Memory B cell (primary cell): Measurements from ENCODE around the gene LRRC45.

Experiments
- ATAC-seq: fragments of 150-1000 bp; cut with Tn5 transposase; 2 replicates; pipeline ENCODE4 v1.10.0; 2021; ENCODE audit warnings: low read depth, mild to moderate bottlenecking, moderate library complexity
- DNase-seq, 2 donors: peaks; one replicate each; pipeline ENCODE4 v3.0.0; 2022; ENCODE audit warnings: low spot score in 2 of 2
- H3K27ac Mint-ChIP-seq: one replicate; pipeline ENCODE4 v1.8.0; 2022; ENCODE audit warnings: mild to moderate bottlenecking, moderate library complexity, mixed read lengths
- H3K27me3 Mint-ChIP-seq: one replicate; pipeline ENCODE4 v1.8.0; 2022; ENCODE audit warnings: mixed read lengths
- H3K36me3 Mint-ChIP-seq: one replicate; pipeline ENCODE4 v1.8.0; 2022; ENCODE audit warnings: mild to moderate bottlenecking, mixed read lengths
- H3K4me1 Mint-ChIP-seq: one replicate; pipeline ENCODE4 v1.8.0; 2022; ENCODE audit warnings: mixed read lengths
- H3K4me3 Mint-ChIP-seq: one replicate; pipeline ENCODE4 v1.8.0; 2022; ENCODE audit warnings: mild to moderate bottlenecking, moderate library complexity, mixed read lengths
- H3K9me3 Mint-ChIP-seq: one replicate; pipeline ENCODE4 v1.8.0; 2022; ENCODE audit warnings: mixed read lengths

The LRRC45 gene

DNA sequence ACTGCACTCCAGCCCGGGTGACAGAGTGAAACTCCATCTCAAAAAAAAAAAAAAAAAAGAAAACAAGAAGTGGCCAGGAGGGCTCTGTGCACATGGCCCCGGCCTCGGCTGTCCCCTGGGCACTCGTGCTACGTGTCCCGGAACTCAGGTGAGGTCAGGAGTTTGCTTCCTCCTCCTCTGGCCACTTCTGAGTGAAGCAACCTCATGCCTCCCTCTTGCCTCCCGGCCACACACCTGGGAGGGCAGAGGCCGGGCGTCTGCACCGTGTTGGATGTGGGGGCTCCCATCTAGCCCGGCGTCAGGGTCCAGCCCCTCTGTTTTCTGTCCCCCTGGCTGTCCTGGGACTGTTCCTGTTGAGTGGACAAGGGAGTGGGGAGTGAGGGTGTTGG lies 23.5 kb upstream of the LRRC45 start:
- H3K27ac Mint-ChIP-seq = no peak overlapping the region
- ATAC-seq (no peak), DNase-seq (no peak)
- peaks cover 7% of the 10 kb centered on the region for H3K36me3 Mint-ChIP-seq
- no peaks in the 10 kb centered on the region for H3K9me3 Mint-ChIP-seq
- no peaks in the 10 kb centered on the region for H3K4me1 Mint-ChIP-seq
- H3K4me3 Mint-ChIP-seq = no peak overlapping the region
- no peaks in the 10 kb centered on the region for H3K27me3 Mint-ChIP-seq

DNA sequence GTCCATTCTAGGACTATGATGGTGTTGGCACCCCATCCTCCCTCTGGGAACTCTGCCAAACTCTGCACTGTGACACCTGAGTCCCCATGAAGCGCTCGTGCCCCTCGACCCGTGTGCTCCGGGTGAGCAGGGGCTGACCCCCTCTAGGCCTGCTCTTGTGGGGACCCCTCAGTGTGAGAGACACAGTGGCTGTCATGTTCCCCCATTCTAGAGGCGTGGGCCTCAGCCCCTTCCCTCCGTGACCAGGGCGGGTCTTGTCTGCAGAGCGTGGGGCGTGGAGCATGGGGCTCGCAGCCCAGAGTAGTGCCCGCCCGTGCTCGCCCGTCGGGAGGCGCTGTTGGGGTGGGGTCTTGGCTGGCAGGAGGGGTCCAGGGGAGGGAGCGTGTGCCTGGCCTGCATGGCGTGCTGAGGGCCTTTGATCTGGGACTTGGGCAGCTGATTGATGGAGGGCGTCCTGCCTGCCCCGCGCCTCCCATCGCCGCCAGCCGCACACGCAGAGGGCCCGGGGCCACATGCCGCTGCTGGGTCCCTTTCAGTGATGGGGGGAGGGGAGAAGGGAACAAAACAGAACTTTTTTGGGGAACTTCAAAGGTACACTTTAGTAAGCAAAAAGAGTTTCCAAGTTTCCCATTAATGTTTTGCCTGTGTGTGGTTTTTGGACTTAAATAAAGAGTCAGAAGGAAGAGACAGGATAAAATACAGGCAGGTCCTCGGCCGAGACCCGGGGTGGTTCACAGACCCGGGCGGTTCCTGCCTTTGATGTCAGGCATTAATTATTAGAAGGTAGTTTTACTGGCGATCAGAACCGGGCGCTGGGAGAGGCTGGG lies 22.9 kb upstream of the LRRC45 start:
- DNase-seq (no peak), ATAC-seq (no peak)
- no peak overlapping the region for H3K4me3 Mint-ChIP-seq
- no peaks in the 10 kb centered on the region for H3K4me1 Mint-ChIP-seq
- H3K27me3 Mint-ChIP-seq = no peaks in the 10 kb centered on the region
- H3K27ac Mint-ChIP-seq = no peak overlapping the region
- H3K9me3 Mint-ChIP-seq = no peaks in the 10 kb centered on the region
- peaks cover 7% of the 10 kb centered on the region for H3K36me3 Mint-ChIP-seq

DNA sequence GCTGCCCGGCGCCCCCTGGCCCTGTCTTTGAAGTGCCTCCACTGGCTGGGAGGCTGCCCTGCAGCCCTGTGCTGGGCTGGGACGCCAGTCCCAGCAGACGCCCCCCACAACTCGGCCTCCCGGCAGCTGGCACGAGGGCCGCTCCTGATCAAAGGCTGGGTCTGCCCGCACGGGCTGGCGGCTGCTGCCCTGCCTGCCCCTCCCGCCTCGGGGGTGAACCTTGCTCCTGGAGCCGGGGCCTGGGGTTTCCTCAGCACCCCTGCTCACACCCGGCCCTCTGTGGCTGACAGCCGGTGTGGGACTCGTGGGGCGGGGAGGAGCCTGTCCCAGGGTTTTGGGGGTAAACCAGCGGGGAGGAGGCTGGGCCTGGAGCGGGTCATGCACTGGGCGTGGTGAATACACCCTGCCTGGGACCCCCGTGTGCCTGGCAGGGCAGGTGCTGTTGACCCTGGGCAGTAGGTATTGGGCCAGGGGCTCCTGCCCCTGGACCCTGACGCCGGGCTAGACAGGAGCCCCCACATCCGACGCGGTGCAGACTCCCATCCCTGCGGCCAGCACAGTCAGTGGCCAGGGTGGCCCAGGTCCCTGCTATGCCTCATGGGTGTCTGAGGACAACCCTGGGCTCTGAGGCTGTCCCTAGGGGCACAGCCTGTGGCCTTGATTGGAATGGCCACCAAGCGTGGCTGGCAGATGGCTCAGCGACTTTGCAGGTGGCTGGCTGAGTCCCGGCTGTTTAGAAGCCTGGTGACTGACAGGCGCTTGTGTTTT lies 22.1 kb upstream of the LRRC45 start:
- peaks cover 6% of the 10 kb centered on the region for H3K36me3 Mint-ChIP-seq
- no peaks in the 10 kb centered on the region for H3K4me1 Mint-ChIP-seq
- DNase-seq = no peak
- no peaks in the 10 kb centered on the region for H3K27me3 Mint-ChIP-seq
- no peak for ATAC-seq
- H3K4me3 Mint-ChIP-seq = no peak overlapping the region
- no peak overlapping the region for H3K27ac Mint-ChIP-seq
- no peaks in the 10 kb centered on the region for H3K9me3 Mint-ChIP-seq

DNA sequence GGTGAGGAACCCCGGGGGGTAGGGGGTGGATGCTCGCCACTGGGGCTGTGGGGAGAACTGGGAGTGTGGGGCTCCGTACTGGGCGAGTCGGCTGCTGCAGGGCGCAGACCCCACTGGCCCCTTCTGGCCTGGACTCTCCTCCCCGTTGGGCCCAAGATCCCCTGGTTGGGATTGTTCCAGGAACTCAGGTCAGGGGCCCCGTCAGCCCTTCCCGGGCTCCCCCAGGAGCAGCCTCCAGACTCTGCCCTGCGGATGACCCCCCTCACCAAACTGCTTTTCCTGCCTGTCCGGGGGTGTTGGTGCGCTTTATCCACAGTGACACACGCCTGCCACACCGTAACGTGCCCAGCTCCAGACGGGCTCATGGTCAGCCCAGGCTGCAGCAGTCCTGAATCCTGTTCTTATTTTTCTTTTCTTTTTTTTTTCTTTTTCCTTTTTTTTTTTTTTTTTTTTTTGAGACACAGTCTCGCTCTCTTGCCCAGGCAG lies 21.5 kb upstream of the LRRC45 start:
- Mint-ChIP-seq H3K27ac (no peak overlapping the region), H3K36me3 (peaks cover 3% of the 10 kb centered on the region), H3K4me1 (no peaks in the 10 kb centered on the region), H3K27me3 (no peaks in the 10 kb centered on the region), H3K9me3 (no peaks in the 10 kb centered on the region), H3K4me3 (no peak overlapping the region)
- DNase-seq (no peak), ATAC-seq (no peak)

DNA sequence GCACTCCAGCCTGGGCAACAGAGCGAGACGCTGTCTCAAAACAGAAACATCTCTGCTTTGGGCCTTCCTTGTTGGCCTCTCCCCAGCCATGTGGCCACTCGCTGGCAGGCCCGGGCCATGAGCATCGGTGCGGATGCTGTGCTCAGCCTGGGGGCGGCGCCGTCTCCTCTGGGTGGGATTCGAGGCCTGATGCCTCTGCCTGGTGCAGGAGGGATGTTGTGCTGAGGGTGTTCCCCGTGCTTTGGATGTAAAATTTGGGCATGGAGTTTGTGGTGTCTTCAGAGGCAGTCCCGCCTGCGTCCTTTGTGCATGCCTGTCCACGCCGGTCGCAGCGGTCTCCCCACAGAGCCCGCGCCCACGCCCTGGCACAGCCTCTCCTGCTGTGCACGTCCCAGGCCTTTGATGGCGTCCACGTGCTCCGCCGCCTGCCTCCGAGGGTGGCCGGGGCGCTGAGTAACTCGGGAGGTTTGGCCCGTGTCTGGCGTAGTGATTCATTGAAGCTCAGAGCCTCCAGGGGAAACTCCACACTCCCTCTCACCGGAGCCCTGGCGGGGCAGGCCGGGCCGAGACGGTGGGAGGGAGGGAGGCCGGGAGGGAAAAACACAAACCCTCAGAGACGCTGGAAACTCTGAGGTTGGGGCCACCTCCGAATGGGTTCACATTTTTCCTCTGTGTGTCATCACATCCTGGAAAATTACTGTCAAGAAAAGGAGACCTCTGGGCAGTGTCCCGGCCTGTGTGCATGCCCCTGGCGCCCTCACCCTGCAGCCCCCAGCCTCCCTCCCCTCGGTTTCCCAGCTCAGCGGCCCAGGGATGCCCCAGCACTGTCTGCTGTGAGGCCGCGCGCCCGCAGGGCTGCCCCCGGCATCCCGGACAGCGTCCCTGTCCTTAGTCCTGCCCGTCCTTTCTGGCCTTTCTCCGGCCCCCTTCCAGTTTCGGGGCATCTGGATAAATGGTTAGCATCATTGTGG lies 19.4 kb upstream of the LRRC45 start:
- DNase-seq (no peak), ATAC-seq (no peak)
- H3K9me3 Mint-ChIP-seq = no peaks in the 10 kb centered on the region
- no peak overlapping the region for H3K4me3 Mint-ChIP-seq
- H3K36me3 Mint-ChIP-seq = no peaks in the 10 kb centered on the region
- no peaks in the 10 kb centered on the region for H3K27me3 Mint-ChIP-seq
- peaks cover 2% of the 10 kb centered on the region for H3K4me1 Mint-ChIP-seq
- H3K27ac Mint-ChIP-seq = no peak overlapping the region

DNA sequence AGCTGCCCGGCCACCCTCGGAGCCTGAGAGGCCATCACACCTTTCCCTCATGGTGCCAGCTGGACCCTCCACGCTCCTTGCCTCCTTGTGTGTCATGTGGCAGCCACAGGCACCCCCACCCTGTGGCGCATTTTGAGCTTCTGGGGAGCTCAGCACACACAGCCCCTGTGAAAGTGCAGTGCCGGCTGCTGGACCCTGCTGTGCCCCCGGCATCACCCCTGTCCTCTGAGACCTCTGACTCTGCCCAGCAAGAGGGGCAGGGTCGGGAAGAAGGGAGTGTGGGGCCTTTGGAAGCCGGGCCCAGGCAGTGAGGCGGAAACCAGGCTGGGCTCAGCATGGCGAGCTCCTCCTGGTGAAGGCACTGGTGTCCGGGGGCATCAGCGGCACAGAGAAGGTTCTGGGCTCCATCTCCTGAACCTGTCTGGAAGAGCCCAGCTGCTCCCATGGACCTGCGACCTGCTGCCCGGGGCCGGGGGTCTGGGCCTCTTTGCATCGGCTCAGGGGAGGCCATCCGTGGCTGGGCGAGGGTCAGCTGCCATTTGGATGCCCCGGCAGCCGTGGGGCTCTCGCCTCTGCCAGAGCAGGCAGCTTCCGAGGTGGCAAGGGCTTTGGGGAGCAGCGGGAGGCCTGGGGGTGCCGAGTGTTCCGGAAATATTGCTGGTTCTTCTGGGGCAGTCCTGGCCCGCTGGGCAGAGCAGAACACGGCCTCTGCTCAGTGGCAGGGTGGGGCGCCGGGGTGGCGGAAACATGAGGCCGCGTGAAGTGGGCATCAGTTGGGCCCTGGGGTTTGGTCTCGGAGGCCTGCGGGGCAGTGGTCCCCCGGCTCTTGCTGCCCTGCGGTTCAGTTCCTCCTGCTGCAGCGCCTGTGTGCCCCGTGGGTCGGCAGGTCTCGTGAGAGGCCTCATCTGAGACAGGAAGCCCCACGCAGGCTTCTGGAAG lies 18.3 kb upstream of the LRRC45 start:
- no peaks in the 10 kb centered on the region for H3K9me3 Mint-ChIP-seq
- no peak overlapping the region for H3K4me3 Mint-ChIP-seq
- DNase-seq = no peak
- peaks cover 3% of the 10 kb centered on the region for H3K36me3 Mint-ChIP-seq
- no peak for ATAC-seq
- H3K27me3 Mint-ChIP-seq = no peaks in the 10 kb centered on the region
- peaks cover 2% of the 10 kb centered on the region for H3K4me1 Mint-ChIP-seq
- no peak overlapping the region for H3K27ac Mint-ChIP-seq

DNA sequence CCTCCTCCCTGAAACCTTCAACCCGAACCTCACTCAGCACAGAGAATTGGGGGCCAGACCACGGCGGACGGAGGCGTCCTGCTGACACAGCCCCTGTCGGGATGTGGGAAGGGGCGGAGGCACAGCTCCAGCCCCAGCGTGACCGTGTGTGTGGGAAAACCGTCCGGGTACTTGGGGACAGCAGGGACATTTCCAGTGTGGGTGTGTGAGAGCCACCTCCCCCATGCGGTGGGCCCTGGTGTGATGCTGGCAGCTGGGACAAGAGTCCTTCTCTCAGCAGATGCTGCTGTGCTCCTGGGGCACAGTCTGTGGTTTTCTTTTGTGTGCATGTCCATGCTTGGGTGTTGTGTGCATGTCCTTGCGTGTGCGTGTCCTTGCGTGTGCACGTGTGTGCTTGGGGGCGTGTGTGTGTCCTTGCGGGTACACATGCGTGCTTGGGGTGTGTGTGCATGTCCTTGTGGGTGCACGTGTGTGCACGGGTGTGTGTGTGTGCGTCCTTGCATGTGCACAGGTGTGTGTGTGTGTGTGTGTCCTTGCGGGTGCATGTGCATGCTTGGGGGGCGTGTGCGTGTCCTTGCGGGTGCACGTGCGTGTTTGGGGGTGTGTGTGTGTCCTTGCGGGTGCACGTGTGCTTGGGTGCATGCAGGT lies 17.3 kb upstream of the LRRC45 start:
- Mint-ChIP-seq H3K9me3 (no peaks in the 10 kb centered on the region), H3K4me1 (peaks cover 2% of the 10 kb centered on the region), H3K4me3 (no peak overlapping the region), H3K36me3 (peaks cover 3% of the 10 kb centered on the region), H3K27ac (no peak overlapping the region), H3K27me3 (no peaks in the 10 kb centered on the region)
- ATAC-seq = no peak
- no peak for DNase-seq

DNA sequence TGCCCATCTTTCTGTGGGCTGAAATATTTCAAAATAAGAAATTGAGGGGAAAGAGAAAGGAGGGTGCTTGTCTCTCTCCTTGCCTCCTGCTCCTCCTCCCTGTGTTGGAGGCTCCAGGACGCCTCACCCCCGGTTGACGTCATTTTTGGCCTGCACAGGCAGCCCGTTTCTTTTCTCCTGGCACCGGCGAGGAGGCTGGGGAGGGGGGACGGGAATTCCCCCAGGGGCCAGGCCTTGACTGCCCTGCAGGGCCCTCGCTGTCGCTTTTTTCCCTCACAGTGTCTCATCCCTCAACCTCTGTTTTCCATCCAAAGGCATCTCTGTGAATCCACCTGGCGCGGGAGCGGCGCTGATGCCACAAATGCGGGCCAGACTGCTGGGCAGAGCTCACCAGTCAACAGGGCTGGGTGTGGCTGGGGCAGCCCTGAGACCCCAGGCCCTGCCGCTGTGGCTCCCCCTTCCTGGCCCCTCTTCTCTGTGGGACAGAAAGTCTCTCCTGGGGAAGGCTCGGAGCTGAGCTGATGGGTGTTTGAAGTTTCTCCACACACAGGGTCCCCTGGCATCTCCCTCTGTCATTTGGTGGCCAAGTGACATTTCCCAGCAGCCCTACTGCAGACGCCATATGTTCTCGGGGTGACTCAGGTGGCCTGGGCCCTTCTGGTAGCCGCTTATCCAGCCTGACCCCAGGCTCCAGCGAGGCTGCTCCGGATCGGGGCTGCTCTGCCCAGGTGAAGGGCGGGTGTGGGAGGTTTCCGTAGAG lies 16.5 kb upstream of the LRRC45 start:
- Mint-ChIP-seq H3K27me3 (no peaks in the 10 kb centered on the region), H3K9me3 (no peaks in the 10 kb centered on the region), H3K27ac (no peak overlapping the region), H3K4me3 (no peak overlapping the region), H3K36me3 (peaks cover 3% of the 10 kb centered on the region), H3K4me1 (peaks cover 2% of the 10 kb centered on the region)
- DNase-seq = no peak
- no peak for ATAC-seq

DNA sequence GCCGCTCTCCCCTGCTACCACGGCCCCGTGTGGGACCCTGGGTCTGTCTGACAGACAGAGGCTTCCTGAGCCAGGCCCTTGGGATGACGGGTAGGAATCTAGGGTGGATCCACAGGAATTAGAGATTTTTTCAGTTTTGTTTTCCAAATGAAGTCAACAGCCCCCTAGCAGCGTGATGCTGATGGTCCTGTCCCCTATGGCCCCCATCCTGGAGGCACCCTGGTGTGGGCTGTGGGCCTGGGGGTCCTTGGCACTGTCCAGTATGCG lies 15.9 kb upstream of the LRRC45 start:
- no peak for ATAC-seq
- no peak overlapping the region for H3K27ac Mint-ChIP-seq
- no peak overlapping the region for H3K4me3 Mint-ChIP-seq
- H3K27me3 Mint-ChIP-seq = no peaks in the 10 kb centered on the region
- peaks cover 2% of the 10 kb centered on the region for H3K4me1 Mint-ChIP-seq
- no peak for DNase-seq
- no peaks in the 10 kb centered on the region for H3K9me3 Mint-ChIP-seq
- peaks cover 3% of the 10 kb centered on the region for H3K36me3 Mint-ChIP-seq

DNA sequence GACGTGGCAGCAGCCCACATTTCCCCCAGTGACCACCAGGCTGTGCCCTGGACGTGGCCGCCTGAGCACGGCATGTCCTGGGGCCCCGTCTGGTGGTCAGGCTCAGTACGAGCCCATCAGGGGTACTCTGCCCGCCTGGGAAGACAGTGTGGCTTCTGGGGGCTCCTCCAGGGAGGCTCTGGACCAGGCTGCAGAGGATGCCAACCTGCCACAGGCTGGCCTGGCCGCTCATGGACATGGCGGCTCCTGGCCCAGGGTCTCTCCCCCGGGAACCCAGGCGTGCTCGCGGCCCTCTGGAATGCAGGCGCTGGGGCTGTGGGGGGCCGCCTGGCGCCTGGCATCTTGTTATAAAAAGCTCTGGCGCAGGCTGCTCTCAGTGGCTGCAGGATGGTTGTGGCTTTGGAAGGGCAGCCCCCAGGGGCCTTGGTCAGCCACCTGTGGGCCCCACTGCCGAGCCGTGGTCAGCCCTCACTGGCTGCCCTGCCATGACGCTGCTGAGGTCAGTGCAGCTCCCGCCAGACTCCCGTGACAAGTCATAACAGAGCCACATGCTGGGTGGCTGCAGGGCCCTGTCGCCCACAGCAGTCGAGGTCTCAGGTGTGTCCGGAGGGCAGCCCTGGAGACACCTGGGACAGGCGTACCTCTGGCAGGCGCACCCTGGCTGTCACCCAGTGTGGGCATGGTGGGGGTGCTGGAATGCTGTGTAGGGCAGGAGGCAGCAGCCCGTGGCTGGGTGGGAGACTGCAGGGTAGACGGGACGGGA lies 15.4 kb upstream of the LRRC45 start:
- DNase-seq = no peak
- no peak for ATAC-seq
- Mint-ChIP-seq H3K4me1 (peaks cover 2% of the 10 kb centered on the region), H3K4me3 (no peak overlapping the region), H3K27me3 (no peaks in the 10 kb centered on the region), H3K9me3 (no peaks in the 10 kb centered on the region), H3K27ac (no peak overlapping the region), H3K36me3 (peaks cover 3% of the 10 kb centered on the region)

DNA sequence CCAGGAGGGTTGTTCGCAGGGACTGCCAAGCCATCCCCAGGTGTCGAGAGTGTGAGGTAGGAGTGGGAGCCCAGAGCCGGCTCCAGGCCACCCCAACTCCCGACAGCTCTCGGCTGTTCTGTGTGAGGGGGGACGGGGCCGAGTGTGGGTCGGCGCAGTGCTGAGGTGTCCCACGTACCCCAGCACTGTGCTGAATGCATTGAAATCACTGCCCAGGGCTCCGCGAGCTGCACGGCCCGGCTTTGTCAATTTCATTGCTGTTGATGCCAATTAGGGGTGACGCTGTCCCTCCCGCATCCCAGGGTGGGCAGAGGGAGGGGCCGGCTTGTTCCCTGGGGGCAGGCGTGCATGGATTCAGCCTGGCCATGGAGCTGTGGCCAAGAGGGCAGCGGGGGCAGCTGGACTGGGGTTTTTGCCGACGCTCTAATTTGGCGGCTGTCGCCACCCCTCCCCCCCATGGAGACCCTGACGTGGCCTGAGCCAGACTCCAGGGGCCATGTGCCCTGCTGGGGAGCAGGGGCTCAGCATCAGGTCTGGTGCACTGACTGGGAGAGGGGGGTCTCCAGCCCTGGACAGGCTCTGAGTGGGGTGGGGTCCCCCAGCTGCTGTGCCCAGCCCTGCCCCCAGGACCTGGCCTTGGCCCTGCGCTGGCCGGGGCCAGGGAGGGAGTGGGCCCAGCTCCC lies 14.7 kb upstream of the LRRC45 start:
- no peak overlapping the region for H3K27ac Mint-ChIP-seq
- H3K36me3 Mint-ChIP-seq = peaks cover 3% of the 10 kb centered on the region
- H3K4me1 Mint-ChIP-seq = peaks cover 2% of the 10 kb centered on the region
- DNase-seq = no peak
- no peaks in the 10 kb centered on the region for H3K27me3 Mint-ChIP-seq
- no peaks in the 10 kb centered on the region for H3K9me3 Mint-ChIP-seq
- ATAC-seq = no peak
- no peak overlapping the region for H3K4me3 Mint-ChIP-seq
